Aorta (tissue), 5 donors: Measurements from ENCODE around the gene SIPA1L3. TPM values are rescaled to one million over a fixed set of nuclear protein-coding genes. Genes with fewer than 3 reads are reported as not detected.

Experiments used
- ATAC-seq: fragments of 200-7000 bp; cut with Tn5 transposase; one replicate; pipeline ENCODE4 v1.9.1; 2022; ENCODE audit warnings: moderate library complexity; ENCODE audit not compliant: low FRiP score
- DNase-seq, 2 donors: peaks; one replicate each; pipeline ENCODE4 v3.0.0-alpha.2; 2020
- H3K27ac ChIP-seq, 2 donors: one replicate each; pipeline ENCODE4 v1.5.1; 2013; ENCODE audit warnings: low read length in 2 of 2, mild to moderate bottlenecking in 2 of 2, moderate library complexity in 2 of 2, control low read depth in 1 of 2, inconsistent platforms in 1 of 2, low read depth in 1 of 2
- H3K27me3 ChIP-seq, 2 donors: one replicate each; pipeline ENCODE4 v1.6.1; 2013; ENCODE audit warnings: control low read depth in 1 of 2, low read length in 1 of 2, mild to moderate bottlenecking in 1 of 2, moderate library complexity in 1 of 2; ENCODE audit not compliant: insufficient read depth in 2 of 2, control insufficient read depth in 1 of 2
- H3K36me3 ChIP-seq, 2 donors: one replicate each; pipeline ENCODE4 v1.6.1; 2013; ENCODE audit warnings: control low read depth in 1 of 2, low read length in 1 of 2, mild to moderate bottlenecking in 1 of 2; ENCODE audit not compliant: insufficient read depth in 2 of 2, control insufficient read depth in 1 of 2
- H3K4me1 ChIP-seq, 2 donors: one replicate each; pipeline ENCODE4 v1.6.1; 2013; ENCODE audit warnings: low read length in 2 of 2, control low read depth in 1 of 2, mild to moderate bottlenecking in 1 of 2, moderate library complexity in 1 of 2; ENCODE audit not compliant: insufficient read depth in 2 of 2, control insufficient read depth in 1 of 2
- H3K4me3 ChIP-seq, 2 donors: one replicate each; pipeline ENCODE4 v1.5.1; 2013; ENCODE audit warnings: low read length in 2 of 2, control low read depth in 1 of 2, mild to moderate bottlenecking in 1 of 2
- H3K9me3 ChIP-seq: one replicate; pipeline ENCODE4 v1.6.1; 2013; ENCODE audit warnings: mild to moderate bottlenecking, low read length; ENCODE audit not compliant: control insufficient read depth
- WGBS, 2 donors: extraction: QIAGEN DNeasy Blood & Tissue Kit; methylation state at CpG; one replicate each; pipeline ENCODE4 v1.1.7; 2013; 5-methylcytosine and 5-hydroxymethylcytosine counted together
- intact Hi-C, 2 donors: fragments of 100-400 bp; cut with DNase I; formaldehyde crosslinking; loops; one replicate each; pipeline versions ENCODE4 v1.14.2 to v1.15.0; 2022
- polyA plus RNA-seq, 2 donors: library from polyadenylated mRNA; stranded (reverse); fragments of 200-250 nt; gene quantifications; one replicate each; pipeline ENCODE4 v1.2.3, GENCODE V29; 2013
- total RNA-seq, 2 donors: library from RNA; stranded (reverse); fragmentation: NEBNext Ultra II Directional; extraction: Animal tissue kit (Norgen Biotek cat#: 25700); gene quantifications; one replicate each; pipeline ENCODE4 v1.2.1, GENCODE V29; 2021
- donor health status: healthy with polysubstance abuse.
- donor health status: Bipolar disorder and iron deficiency.
- donor health status: DM: no; HTN: no; CAD: no.
- donor health status: DM: no; HTN: no; CAD: no.
- donor health status: DM: yes; HTN: yes; CAD: no.

The SIPA1L3 gene
- total and polyA plus RNA-seq, 4 donors = 1.3 to 20.9 (median 11.2) TPM

- no peak overlapping the region for H3K27ac ChIP-seq
- no peaks in the 10 kb centered on the region for H3K9me3 ChIP-seq
- H3K4me1 ChIP-seq = peaks cover 0 to 2% of the 10 kb centered on the region in 2 donors
- 89 to 92% methylated on average over 5 of the region's 5 CpGs for WGBS, 2 donors
- H3K4me3 ChIP-seq = no peak overlapping the region
- no peaks in the 10 kb centered on the region for H3K27me3 ChIP-seq
- ATAC-seq (no peak), DNase-seq (no peak)
- intact Hi-C loops = no loop called here
- no peaks in the 10 kb centered on the region for H3K36me3 ChIP-seq
These were observed 94.3 kb downstream of the SIPA1L3 start for GRCh38 chr19:38001158-38001781.

DNA sequence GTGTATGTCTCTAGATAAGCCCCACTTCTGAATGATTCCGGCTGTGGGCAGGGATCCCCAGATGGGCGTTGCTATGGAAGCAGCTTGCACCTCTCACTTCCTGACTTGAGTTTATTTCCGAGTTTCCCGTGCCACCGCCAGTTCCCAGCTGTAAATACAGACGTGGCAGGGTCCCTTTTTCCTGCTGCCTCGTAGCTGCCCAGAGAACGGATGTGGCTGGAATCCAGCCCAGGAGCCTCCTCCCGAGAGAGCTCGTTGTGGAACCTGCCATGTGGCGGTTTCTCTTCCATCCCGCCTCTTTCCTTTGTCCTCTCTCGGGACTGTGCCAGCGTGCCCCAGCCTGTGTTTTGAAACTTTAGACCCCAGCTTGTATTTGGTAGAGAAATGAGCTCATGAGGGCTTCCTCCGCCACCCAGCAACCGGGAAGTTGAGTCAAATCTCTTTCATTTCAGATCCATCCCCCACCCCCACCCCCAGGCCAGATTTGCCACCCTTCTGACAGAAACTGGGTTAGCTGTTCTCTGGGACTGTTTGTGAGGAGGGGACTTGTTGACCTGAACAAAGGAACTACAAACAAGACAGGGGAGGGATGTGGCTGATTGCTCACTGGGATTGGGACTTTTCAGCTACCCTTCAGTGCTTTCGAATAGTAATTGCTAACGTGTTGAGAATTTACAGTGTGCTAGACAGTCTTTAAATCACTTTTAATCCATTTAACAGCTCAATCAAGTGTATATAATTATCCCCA lies 96.6 kb downstream of the SIPA1L3 start:
- DNase-seq = peak; percentile 81 to 89
- WGBS, 2 donors = 0 to 2% methylated on average over 18 of the region's 18 CpGs
- H3K4me1 ChIP-seq = peaks cover 0 to 2% of the 10 kb centered on the region in 2 donors
- peak overlapping the region; percentile 33 to 64 for H3K27ac ChIP-seq
- no peaks in the 10 kb centered on the region for H3K9me3 ChIP-seq
- ATAC-seq = peak; percentile 63
- H3K27me3 ChIP-seq = no peaks in the 10 kb centered on the region
- no peaks in the 10 kb centered on the region for H3K36me3 ChIP-seq
- peak overlapping the region; percentile 44 to 56 for H3K4me3 ChIP-seq
- intact Hi-C loops = loop anchor here in 1 of 2 donors (1.0 kb wide), 1 partner anchor 97 kb away; the partner anchor contains the start of gene WDR87

- peak; percentile 59 for ATAC-seq
- Histone ChIP-seq H3K27me3 (no peaks in the 10 kb centered on the region), H3K27ac (peak overlapping the region; percentile 0 to 64), H3K4me3 (peak overlapping the region; percentile 44 to 56), H3K36me3 (no peaks in the 10 kb centered on the region), H3K9me3 (no peaks in the 10 kb centered on the region), H3K4me1 (peaks cover 0 to 2% of the 10 kb centered on the region in 2 donors)
- no peak for DNase-seq
- 6 to 7% methylated on average over 3 of the region's 3 CpGs for WGBS, 2 donors
- intact Hi-C loops = loop anchor here in 1 of 2 donors (1.0 kb wide), 1 partner anchor 98 kb away; the partner anchor contains the start of gene WDR87
These were observed 97.1 kb downstream of the SIPA1L3 start for GRCh38 chr19:38004186-38004520.

- ATAC-seq (peak; percentile 96), DNase-seq (peak; percentile 87 to 89)
- H3K27me3 ChIP-seq = no peaks in the 10 kb centered on the region
- H3K36me3 ChIP-seq = no peaks in the 10 kb centered on the region
- 6 to 8% methylated on average over 15 of the region's 15 CpGs for WGBS, 2 donors
- H3K27ac ChIP-seq = peak overlapping the region; percentile 0 to 64
- H3K4me3 ChIP-seq = peak overlapping the region; percentile 44 to 56
- no peaks in the 10 kb centered on the region for H3K9me3 ChIP-seq
- intact Hi-C loops = loop anchor here in 1 of 2 donors (1.0 kb wide), 1 partner anchor 98 kb away; the partner anchor contains the start of gene WDR87
- H3K4me1 ChIP-seq = peaks cover 0 to 2% of the 10 kb centered on the region in 2 donors
These were observed 97.7 kb downstream of the SIPA1L3 start for GRCh38 chr19:38004521-38005223.

- Histone ChIP-seq H3K27me3 (no peaks in the 10 kb centered on the region), H3K9me3 (no peaks in the 10 kb centered on the region), H3K36me3 (no peaks in the 10 kb centered on the region), H3K4me3 (no peak overlapping the region), H3K27ac (no peak overlapping the region), H3K4me1 (peaks cover 0 to 2% of the 10 kb centered on the region in 2 donors)
- intact Hi-C loops = no loop called here
- DNase-seq = no peak
- no peak for ATAC-seq
- WGBS, 2 donors = 69 to 76% methylated on average over 8 of the region's 8 CpGs
These were observed 98.2 kb downstream of the SIPA1L3 start for GRCh38 chr19:38005224-38005614.

- peaks cover 0 to 2% of the 10 kb centered on the region in 2 donors for H3K4me1 ChIP-seq
- H3K27me3 ChIP-seq = no peaks in the 10 kb centered on the region
- intact Hi-C loops = no loop called here
- no peak overlapping the region for H3K4me3 ChIP-seq
- ATAC-seq (no peak), DNase-seq (no peak)
- 90 to 93% methylated on average over 20 of the region's 20 CpGs for WGBS, 2 donors
- H3K36me3 ChIP-seq = no peaks in the 10 kb centered on the region
- no peaks in the 10 kb centered on the region for H3K9me3 ChIP-seq
- no peak overlapping the region for H3K27ac ChIP-seq
These were observed 99.5 kb downstream of the SIPA1L3 start for GRCh38 chr19:38006361-38007045.

- no peaks in the 10 kb centered on the region for H3K36me3 ChIP-seq
- no peak overlapping the region for H3K4me3 ChIP-seq
- 94 to 96% methylated on average over 9 of the region's 9 CpGs for WGBS, 2 donors
- DNase-seq = no peak
- H3K27me3 ChIP-seq = no peaks in the 10 kb centered on the region
- ATAC-seq = no peak
- H3K4me1 ChIP-seq = no peaks in the 10 kb centered on the region
- no peak overlapping the region for H3K27ac ChIP-seq
- intact Hi-C loops = no loop called here
- no peaks in the 10 kb centered on the region for H3K9me3 ChIP-seq
These were observed 102.7 kb downstream of the SIPA1L3 start for GRCh38 chr19:38009650-38010242.

DNA sequence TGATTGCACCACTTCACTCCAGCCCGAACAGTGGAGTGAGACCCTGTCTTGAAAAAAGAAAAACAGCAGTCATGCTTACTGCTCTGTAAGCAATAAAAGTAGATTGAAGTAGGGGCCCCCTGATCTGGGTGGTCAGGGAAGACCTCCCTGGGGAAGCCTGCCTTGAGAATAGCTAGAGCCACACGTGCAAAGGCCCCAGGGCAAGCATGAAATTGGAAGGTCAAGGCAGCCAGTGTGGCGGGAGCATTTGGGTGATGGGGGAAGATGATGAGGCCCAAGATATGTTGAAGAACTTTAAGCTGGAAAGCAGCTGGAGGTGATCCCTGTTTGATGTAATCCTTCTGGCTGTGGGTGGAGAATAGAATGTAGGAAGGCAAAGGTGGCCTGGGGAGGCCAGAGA lies 104.4 kb downstream of the SIPA1L3 start:
- Histone ChIP-seq H3K27me3 (no peaks in the 10 kb centered on the region), H3K27ac (no peak overlapping the region), H3K9me3 (no peaks in the 10 kb centered on the region), H3K36me3 (no peaks in the 10 kb centered on the region), H3K4me1 (no peaks in the 10 kb centered on the region), H3K4me3 (no peak overlapping the region)
- ATAC-seq (no peak), DNase-seq (no peak)
- intact Hi-C loops = no loop called here
- WGBS, 2 donors = 94% methylated on average over 3 of the region's 3 CpGs
